ENCODE measurements around the gene SORCS1.

SORCS1 gene

GRCh38 chr10:106780632-106781031 is 383.9 kb downstream of the SORCS1 start:
- no peak overlapping the region for H3K4me3 ChIP-seq (replicated peaks in 1 of 2; ENCODE audit: low read depth in 2 of 2, low read length in 2 of 2)
- no peak for TF ChIP-seq CTCF (IDR thresholded peaks at IDR 0.05; ENCODE audit: low read depth, low read length)
- DNase-seq (ENCODE audit: low read depth in 2 of 2) = no peak

- DNase-seq (ENCODE audit: low read depth in 2 of 2) = no peak
- H3K4me3 ChIP-seq (replicated peaks in 1 of 2; ENCODE audit: low read depth in 2 of 2, low read length in 2 of 2) = no peak overlapping the region
- no peak for TF ChIP-seq CTCF (IDR thresholded peaks at IDR 0.05; ENCODE audit: low read depth, low read length)
Measured at GRCh38 chr10:106777841-106778240, 386.7 kb downstream of the SORCS1 start.

GRCh38 chr10:106775127-106775526 is 389.4 kb downstream of the SORCS1 start:
- TF ChIP-seq CTCF (IDR thresholded peaks at IDR 0.05; ENCODE audit: low read depth, low read length) = no peak
- H3K4me3 ChIP-seq (replicated peaks in 1 of 2; ENCODE audit: low read depth in 2 of 2, low read length in 2 of 2) = no peak overlapping the region
- DNase-seq (ENCODE audit: low read depth in 2 of 2) = no peak

- DNase-seq (ENCODE audit: low read depth in 2 of 2) = no peak
- TF ChIP-seq CTCF (IDR thresholded peaks at IDR 0.05; ENCODE audit: low read depth, low read length) = no peak
- H3K4me3 ChIP-seq (replicated peaks in 1 of 2; ENCODE audit: low read depth in 2 of 2, low read length in 2 of 2) = no peak overlapping the region
Measured at GRCh38 chr10:106772957-106773356, 391.5 kb downstream of the SORCS1 start.

- no peak for TF ChIP-seq CTCF (IDR thresholded peaks at IDR 0.05; ENCODE audit: low read depth, low read length)
- no peak for DNase-seq (ENCODE audit: low read depth in 2 of 2)
- no peak overlapping the region for H3K4me3 ChIP-seq (replicated peaks in 1 of 2; ENCODE audit: low read depth in 2 of 2, low read length in 2 of 2)
Measured at GRCh38 chr10:106771154-106771553, 393.4 kb downstream of the SORCS1 start.

GRCh38 chr10:106768204-106768603 is 396.3 kb downstream of the SORCS1 start:
- no peak for DNase-seq (ENCODE audit: low read depth in 2 of 2)
- no peak for TF ChIP-seq CTCF (IDR thresholded peaks at IDR 0.05; ENCODE audit: low read depth, low read length)
- no peak overlapping the region for H3K4me3 ChIP-seq (replicated peaks in 1 of 2; ENCODE audit: low read depth in 2 of 2, low read length in 2 of 2)

GRCh38 chr10:106765928-106766327 is 398.6 kb downstream of the SORCS1 start:
- DNase-seq (ENCODE audit: low read depth in 2 of 2) = no peak
- H3K4me3 ChIP-seq (replicated peaks in 1 of 2; ENCODE audit: low read depth in 2 of 2, low read length in 2 of 2) = no peak overlapping the region
- no peak for TF ChIP-seq CTCF (IDR thresholded peaks at IDR 0.05; ENCODE audit: low read depth, low read length)
